H1 (cell line): ENCODE data around the gene SLC25A38. TPM values are rescaled to one million over a fixed set of nuclear protein-coding genes. Genes with fewer than 3 reads are reported as not detected.

Experiments
- CBX5 ChIP-seq: fragments of 300-800, 300-1000 bp; sonication (generic); IDR thresholded peaks from 2 replicates; pipeline ENCODE4 v1.7.1; 2016; ENCODE audit warnings: antibody characterized with exemption, low read length, low read depth
- CHD7 ChIP-seq: fragments of 300-600 bp; sonication (generic); IDR thresholded peaks from 2 replicates; pipeline ENCODE4 v1.7.1; 2012; ENCODE audit warnings: low read length, moderate library complexity, mild to moderate bottlenecking, inconsistent platforms; ENCODE audit not compliant: insufficient replicate concordance
- E2F6 ChIP-seq: IDR thresholded peaks from 2 replicates; pipeline ENCODE4 v1.6.1; 2012; ENCODE audit warnings: inconsistent platforms
- FOSL1 ChIP-seq: IDR thresholded peaks from 2 replicates; pipeline ENCODE4 v1.6.1; 2011; ENCODE audit warnings: mild to moderate bottlenecking, low read depth, low read length, moderate library complexity; ENCODE audit not compliant: insufficient read depth
- JUND ChIP-seq: IDR thresholded peaks from 2 replicates; pipeline ENCODE4 v1.6.1; 2011; ENCODE audit warnings: mild to moderate bottlenecking, improper control_type of control experiment, low read length
- TAF7 ChIP-seq: optimal IDR thresholded peaks from 2 replicates; pipeline ENCODE3; 2011; ENCODE audit warnings: low read depth, mild to moderate bottlenecking, inconsistent platforms, low read length, moderate library complexity, borderline replicate concordance
- polyA plus RNA-seq, 7 experiments: library from polyadenylated mRNA; depleted of rRNA in 3 of 7; stranded (reverse) in 5 of 7; unstranded in 2 of 7; fragments of >200 nt in 5 of 7; fragments of 200-250 nt in 2 of 7; gene quantifications; 1 replicate in 5 of 7; 2 replicates in 1 of 7; 4 replicates in 1 of 7; pipeline versions ENCODE4 v1.2.1 to v1.2.3, GENCODE V29; 2011 to 2013; ENCODE audit warnings: missing spikeins in 2 of 7, mixed read lengths in 2 of 7
- total RNA-seq: library from RNA; stranded (reverse); fragmentation: NEBNext Ultra II Directional; extraction: Animal tissue kit (Norgen Biotek cat#: 25700); gene quantifications from 2 replicates; pipeline ENCODE4 v1.2.1, GENCODE V29; 2021

SLC25A38 gene
- total and polyA plus RNA-seq, 2 of the 8 experiments (the other 6 are each of a cell fraction or from before 2014, with no cell fraction given) = 41.2 to 45.8 TPM

- TF ChIP-seq CHD7 (no peak), E2F6 (no peak), TAF7 (no peak), CBX5 (no peak), FOSL1 (no peak), JUND (no peak)
Observed at GRCh38 chr3:39372833-39373232, 10.3 kb upstream of the SLC25A38 start (continued).
